Mesothelial cell of epicardium (in vitro differentiated cells): ENCODE measurements around the gene ANKRD22. TPM values are rescaled to one million over a fixed set of nuclear protein-coding genes. Genes with fewer than 3 reads are reported as not detected.

Source experiments
- DNase-seq, 2 experiments: peaks; one replicate each; pipeline ENCODE4 v3.0.0; 2021; ENCODE audit warnings: low spot score in 2 of 2; ENCODE audit not compliant: unreplicated experiment in 2 of 2
- H3K27ac Mint-ChIP-seq: 2 replicates; pipeline ENCODE4 v1.8.0; 2021; ENCODE audit warnings: mixed read lengths
- H3K27me3 Mint-ChIP-seq: 2 replicates; pipeline ENCODE4 v1.8.0; 2021; ENCODE audit warnings: low read depth, mixed read lengths
- H3K36me3 Mint-ChIP-seq: 2 replicates; pipeline ENCODE4 v1.8.0; 2021; ENCODE audit warnings: mixed read lengths
- H3K4me1 Mint-ChIP-seq: 2 replicates; pipeline ENCODE4 v1.8.0; 2021; ENCODE audit warnings: mixed read lengths
- H3K4me3 Mint-ChIP-seq: 2 replicates; pipeline ENCODE4 v1.8.0; 2021; ENCODE audit warnings: mild to moderate bottlenecking, moderate library complexity, mixed read lengths
- H3K9me3 Mint-ChIP-seq: 2 replicates; pipeline ENCODE4 v1.8.0; 2021; ENCODE audit warnings: mixed read lengths
- CTCF ChIP-seq: fragments of 200-600 bp; sonication (generic); IDR thresholded peaks from one replicate; pipeline ENCODE4 v1.5.0; 2021; ENCODE audit warnings: antibody characterized with exemption; ENCODE audit not compliant: unreplicated experiment
- total RNA-seq: library from RNA; stranded (reverse); gene quantifications from 3 replicates; pipeline ENCODE4 v1.2.1, GENCODE V29; 2021

Gene ANKRD22
- total RNA-seq, 1 donor from 2014 or later: 0.63 TPM

DNA sequence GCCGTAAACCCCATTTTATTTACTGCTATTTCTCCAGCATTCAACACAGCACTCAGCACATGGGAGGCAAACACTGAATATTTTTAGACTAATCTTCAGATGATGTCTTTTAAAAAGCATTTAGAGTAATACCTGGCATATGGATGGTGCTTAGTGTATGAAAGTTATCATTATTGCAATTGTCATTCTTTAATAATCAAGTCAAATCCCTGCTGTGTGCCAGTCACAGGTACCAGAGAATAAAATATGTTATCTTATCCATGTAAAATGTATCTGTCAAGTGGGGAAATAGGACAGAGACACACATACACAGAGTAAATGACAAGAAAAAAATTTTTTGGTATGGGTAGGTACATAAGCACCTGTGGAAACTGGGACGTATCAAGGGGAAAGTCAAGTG, 18.5 kb downstream of the ANKRD22 start:
- no peak for TF ChIP-seq CTCF
- no peak for DNase-seq
- H3K4me1 Mint-ChIP-seq: no peaks in the 10 kb centered on the region
- no peaks in the 10 kb centered on the region for H3K36me3 Mint-ChIP-seq
- H3K27ac Mint-ChIP-seq: no peak overlapping the region
- no peaks in the 10 kb centered on the region for H3K9me3 Mint-ChIP-seq
- H3K4me3 Mint-ChIP-seq: no peak overlapping the region
- peaks cover 25% of the 10 kb centered on the region for H3K27me3 Mint-ChIP-seq

GRCh38 chr10:88832376-88832775, 19.3 kb downstream of the ANKRD22 start:
- Mint-ChIP-seq H3K27ac (no peak overlapping the region), H3K9me3 (no peaks in the 10 kb centered on the region), H3K36me3 (no peaks in the 10 kb centered on the region), H3K4me1 (no peaks in the 10 kb centered on the region), H3K27me3 (peaks cover 27% of the 10 kb centered on the region), H3K4me3 (no peak overlapping the region)
- TF ChIP-seq CTCF: no peak
- no peak for DNase-seq

DNA sequence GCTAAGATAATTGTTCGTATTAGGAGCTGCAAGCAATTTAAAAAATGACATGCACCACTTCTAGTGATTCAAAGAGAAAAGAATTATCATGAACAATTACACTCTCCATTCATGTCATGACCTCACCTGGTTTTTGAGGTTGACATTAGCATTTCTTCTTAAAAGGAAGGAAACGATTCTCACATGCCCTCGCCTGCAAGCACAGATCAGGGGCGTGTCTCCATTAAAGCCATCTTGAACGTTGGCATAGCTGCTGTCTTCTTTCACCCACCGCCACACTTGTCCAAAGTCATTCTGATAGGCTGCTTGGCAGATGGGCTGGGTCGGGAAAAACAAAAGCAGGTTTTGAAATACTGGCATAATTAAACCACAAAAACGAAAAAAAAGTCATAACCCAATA, 19.9 kb downstream of the ANKRD22 start:
- no peak for DNase-seq
- TF ChIP-seq CTCF: no peak
- no peaks in the 10 kb centered on the region for H3K36me3 Mint-ChIP-seq

DNA sequence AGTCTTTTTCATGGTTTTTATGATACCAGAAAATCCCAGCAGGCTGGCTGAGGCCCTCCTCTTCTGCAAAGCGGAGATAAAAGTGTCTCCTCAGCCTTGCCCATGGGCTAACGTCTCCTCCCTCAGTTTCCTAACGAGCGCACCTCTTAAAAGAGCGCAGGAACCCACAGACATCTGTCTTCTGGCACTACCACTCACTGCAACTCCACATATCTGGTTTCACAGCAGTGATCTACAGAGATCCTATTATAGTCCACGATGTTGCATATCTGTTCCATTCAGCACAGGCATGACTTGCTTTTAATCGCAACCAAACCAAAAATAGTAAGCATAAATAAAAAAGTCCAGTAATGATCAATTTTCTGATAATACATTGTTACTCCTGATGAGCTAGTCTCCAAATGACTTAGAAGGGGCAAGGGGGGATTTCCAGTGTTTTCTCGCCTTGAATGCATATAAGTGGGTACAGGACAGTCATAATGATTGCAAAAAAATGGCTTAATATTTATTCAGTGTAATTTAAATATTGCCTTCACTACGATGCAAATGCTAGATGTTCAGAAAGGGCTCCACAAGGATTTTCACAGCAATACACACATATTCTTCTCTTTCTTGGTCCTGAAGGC, 20.9 kb downstream of the ANKRD22 start:
- Mint-ChIP-seq H3K4me3 (no peak overlapping the region), H3K9me3 (no peaks in the 10 kb centered on the region), H3K27ac (no peak overlapping the region), H3K4me1 (no peaks in the 10 kb centered on the region), H3K36me3 (no peaks in the 10 kb centered on the region), H3K27me3 (peaks cover 31% of the 10 kb centered on the region)
- no peak for TF ChIP-seq CTCF
- no peak for DNase-seq

More for the DNA sequence above, 19.9 kb downstream of the ANKRD22 start:
- no peaks in the 10 kb centered on the region for H3K9me3 Mint-ChIP-seq
- H3K27me3 Mint-ChIP-seq: peaks cover 28% of the 10 kb centered on the region
- H3K4me3 Mint-ChIP-seq: no peak overlapping the region
- H3K4me1 Mint-ChIP-seq: no peaks in the 10 kb centered on the region
- H3K27ac Mint-ChIP-seq: no peak overlapping the region

DNA sequence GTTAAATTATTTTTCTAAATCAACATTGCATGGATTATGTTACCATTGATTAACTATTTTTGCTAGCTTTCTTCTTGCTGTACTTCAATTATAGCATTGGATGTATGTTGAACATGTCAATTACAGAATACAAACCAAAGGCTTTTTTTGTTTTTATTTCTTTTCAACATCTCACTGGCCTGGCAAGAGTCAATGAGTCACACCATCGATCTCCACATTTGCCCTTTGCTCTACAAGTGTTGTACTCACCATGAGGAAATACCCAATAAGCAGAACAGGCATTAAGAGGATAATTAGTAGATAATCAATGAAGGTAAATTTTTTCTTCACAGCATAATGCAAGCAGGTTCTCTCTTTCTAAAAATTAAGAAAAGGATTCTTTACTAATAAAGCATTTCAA, 23.3 kb downstream of the ANKRD22 start:
- H3K27me3 Mint-ChIP-seq: peaks cover 25% of the 10 kb centered on the region
- no peaks in the 10 kb centered on the region for H3K9me3 Mint-ChIP-seq
- no peak for TF ChIP-seq CTCF
- no peaks in the 10 kb centered on the region for H3K36me3 Mint-ChIP-seq
- no peak overlapping the region for H3K4me3 Mint-ChIP-seq
- H3K27ac Mint-ChIP-seq: no peak overlapping the region
- no peaks in the 10 kb centered on the region for H3K4me1 Mint-ChIP-seq
- DNase-seq: no peak

- Mint-ChIP-seq H3K27ac (no peak overlapping the region), H3K27me3 (peaks cover 19% of the 10 kb centered on the region), H3K36me3 (no peaks in the 10 kb centered on the region), H3K9me3 (no peaks in the 10 kb centered on the region), H3K4me1 (no peaks in the 10 kb centered on the region), H3K4me3 (no peak overlapping the region)
- TF ChIP-seq CTCF: no peak
- no peak for DNase-seq
These were observed 24.0 kb downstream of the ANKRD22 start for GRCh38 chr10:88827671-88828070.
